ENCODE data around the gene REEP3. TPM values are rescaled to one million over a fixed set of nuclear protein-coding genes. Genes with fewer than 3 reads are reported as not detected.

REEP3 gene
- total and polyA plus RNA-seq, 2 of the 4 experiments (the other 2 are of a cell fraction): 11.7 to 28.9 TPM

DNA sequence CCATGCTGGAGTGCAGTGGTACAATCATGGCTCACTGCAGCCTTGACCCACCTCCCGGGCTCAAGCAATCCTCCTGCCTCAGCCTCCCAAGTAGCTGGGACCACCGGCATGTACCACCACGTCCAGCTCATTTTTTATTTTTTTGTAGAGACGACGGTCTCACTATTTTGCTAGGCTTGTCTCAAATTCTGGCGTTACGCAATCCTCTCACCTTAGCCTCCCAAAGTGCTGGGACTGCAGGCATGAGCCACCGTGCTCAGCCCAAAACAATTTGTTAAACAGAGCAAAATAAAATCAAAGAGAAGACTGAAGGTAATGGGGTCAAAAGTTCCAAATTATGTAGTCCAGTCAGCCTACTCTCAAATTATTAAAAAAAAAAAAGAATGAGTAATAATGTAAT is 46.7 kb upstream of the REEP3 start:
- H2AFZ ChIP-seq (replicated peaks; ENCODE audit: low read length, poor library complexity): no peak overlapping the region
- no peak overlapping the region for H2BK15ac ChIP-seq (ENCODE audit: low read depth, low read length)
- H3K36me3 ChIP-seq (ENCODE audit: control insufficient read depth, insufficient read depth, low read length): 0 out of 2 replicates have a peak, but pooled peaks cover 1% of the 10 kb centered on the region
- in situ Hi-C loops (cut with MboI; ENCODE audit: low sequenced_read_pairs) (no loop called here), dilution Hi-C loops (cut with HindIII; ENCODE audit: low sequenced_read_pairs, unreplicated experiment) (no loop called here), intact Hi-C loops (cut with micrococcal nuclease) (no loop called here)
- H3K18ac ChIP-seq (ENCODE audit: low read depth, low read length): no peak overlapping the region
- no peak overlapping the region for H3K4me2 ChIP-seq (ENCODE audit: low read depth, low read length)
- no peaks in the 10 kb centered on the region; the same call in 1 of the 2 replicates for H3K4me1 ChIP-seq (ENCODE audit: control insufficient read depth, insufficient read depth, low read length)
- H3K9me1 ChIP-seq (ENCODE audit: insufficient read depth, low read length): peaks cover 7% of the 10 kb centered on the region; the same call in 1 of the 2 replicates
- TF ChIP-seq, protein P1, sequence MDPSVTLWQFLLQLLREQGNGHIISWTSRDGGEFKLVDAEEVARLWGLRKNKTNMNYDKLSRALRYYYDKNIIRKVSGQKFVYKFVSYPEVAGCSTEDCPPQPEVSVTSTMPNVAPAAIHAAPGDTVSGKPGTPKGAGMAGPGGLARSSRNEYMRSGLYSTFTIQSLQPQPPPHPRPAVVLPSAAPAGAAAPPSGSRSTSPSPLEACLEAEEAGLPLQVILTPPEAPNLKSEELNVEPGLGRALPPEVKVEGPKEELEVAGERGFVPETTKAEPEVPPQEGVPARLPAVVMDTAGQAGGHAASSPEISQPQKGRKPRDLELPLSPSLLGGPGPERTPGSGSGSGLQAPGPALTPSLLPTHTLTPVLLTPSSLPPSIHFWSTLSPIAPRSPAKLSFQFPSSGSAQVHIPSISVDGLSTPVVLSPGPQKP (IDR thresholded peaks at IDR 0.05; ENCODE audit: borderline replicate concordance, low read depth, low read length): no peak
- TF ChIP-seq RAD21 (IDR thresholded peaks at IDR 0.05; ENCODE audit: low read length) (no peak), CHD1 (IDR thresholded peaks at IDR 0.05; ENCODE audit: low read depth, low read length) (no peak), POLR2A (IDR thresholded peaks at IDR 0.05; ENCODE audit: low read depth, low read length) (no peak), CEBPB (IDR thresholded peaks at IDR 0.05; ENCODE audit: low read depth, low read length) (peak; percentile 83), NFE2L2 (IDR thresholded peaks at IDR 0.05; ENCODE audit: low read depth, low read length) (no peak), FOS (IDR thresholded peaks at IDR 0.05; ENCODE audit: low read depth, low read length) (no peak), MXI1 (IDR thresholded peaks at IDR 0.05; ENCODE audit: borderline replicate concordance, low read depth, low read length) (no peak)
- no TSS peak for BruUV-seq (replicated peaks)
- ATAC-seq (ENCODE audit: low read depth) (no peak), DNase-seq (no peak)
- POLR2A ChIA-PET (ENCODE audit: unreplicated experiment): no interaction called here
- H4K5ac ChIP-seq (ENCODE audit: low read depth, low read length): no peak overlapping the region
- no peak overlapping the region for H3K23ac ChIP-seq (ENCODE audit: low read depth, low read length)
- no peaks in the 10 kb centered on the region for H3K27me3 ChIP-seq (ENCODE audit: control insufficient read depth, insufficient read depth, low read length)
- no peak overlapping the region for H2BK20ac ChIP-seq (ENCODE audit: low read depth, low read length)
- H2AK5ac ChIP-seq (ENCODE audit: low read depth, low read length): no peak overlapping the region
- H3K14ac ChIP-seq (replicated peaks; ENCODE audit: low read depth, low read length): no peak overlapping the region
- H4K8ac ChIP-seq (ENCODE audit: low read depth in 2 of 2, low read length in 2 of 2): no peak overlapping the region
- CTCF ChIA-PET: interaction anchor here (0.7 kb wide), 1 partner anchor 643 kb away, joined by 3 read pairs; no protein-coding TSS in a partner anchor
- no peak overlapping the region for H3K4me3 ChIP-seq (ENCODE audit: insufficient read depth, low read depth, low read length)
- H2BK5ac ChIP-seq (ENCODE audit: low read depth, low read length, poor library complexity, severe bottlenecking): no peak overlapping the region
- H3K9me3 ChIP-seq (ENCODE audit: control insufficient read depth, insufficient read depth, low read length): no peaks in the 10 kb centered on the region
- no peak overlapping the region for H3K56ac ChIP-seq (ENCODE audit: extremely low read depth, insufficient read depth, low read length)
- peaks cover 15% of the 10 kb centered on the region; the same call in 1 of the 2 replicates for H4K20me1 ChIP-seq (ENCODE audit: insufficient read depth, low read length)
- no peak overlapping the region for H3K27ac ChIP-seq (ENCODE audit: insufficient read depth, low read length)
- no peak overlapping the region for H4K91ac ChIP-seq (ENCODE audit: insufficient read depth, low read depth, low read length)
- 93% methylated on average over 3 of the region's 8 CpGs; no CpG with 5 or more reads in 1 of the 2 experiments for WGBS, 2 experiments (ENCODE audit: extremely low coverage in 2 of 2, insufficient read length in 1 of 2)
- H3K4ac ChIP-seq (ENCODE audit: low read depth, low read length): no peak overlapping the region
- H2AK9ac ChIP-seq (replicated peaks; ENCODE audit: low read depth, low read length, poor library complexity): no peak overlapping the region
- H3K79me1 ChIP-seq (ENCODE audit: low read depth in 1 of 2, low read length in 2 of 2): peaks cover 24 to 45% of the 10 kb centered on the region in 2 experiments
- H3K9ac ChIP-seq (ENCODE audit: low read depth, low read length): no peak overlapping the region
- H2BK120ac ChIP-seq (ENCODE audit: low read depth, low read length): no peak overlapping the region

All from IMR-90 (cell line).